Right hindlimb (tissue), 1 donor: ENCODE results near the gene FIGNL2.
"Not testable (repeated sequence)": the region's sequence is repeated elsewhere in the genome, so short reads cannot be mapped to it uniquely, and the experiment has no call there.

Source experiments
- DNase-seq: peaks from one replicate; pipeline ENCODE4 v3.0.0-alpha.2; 2018

The FIGNL2 gene

DNA sequence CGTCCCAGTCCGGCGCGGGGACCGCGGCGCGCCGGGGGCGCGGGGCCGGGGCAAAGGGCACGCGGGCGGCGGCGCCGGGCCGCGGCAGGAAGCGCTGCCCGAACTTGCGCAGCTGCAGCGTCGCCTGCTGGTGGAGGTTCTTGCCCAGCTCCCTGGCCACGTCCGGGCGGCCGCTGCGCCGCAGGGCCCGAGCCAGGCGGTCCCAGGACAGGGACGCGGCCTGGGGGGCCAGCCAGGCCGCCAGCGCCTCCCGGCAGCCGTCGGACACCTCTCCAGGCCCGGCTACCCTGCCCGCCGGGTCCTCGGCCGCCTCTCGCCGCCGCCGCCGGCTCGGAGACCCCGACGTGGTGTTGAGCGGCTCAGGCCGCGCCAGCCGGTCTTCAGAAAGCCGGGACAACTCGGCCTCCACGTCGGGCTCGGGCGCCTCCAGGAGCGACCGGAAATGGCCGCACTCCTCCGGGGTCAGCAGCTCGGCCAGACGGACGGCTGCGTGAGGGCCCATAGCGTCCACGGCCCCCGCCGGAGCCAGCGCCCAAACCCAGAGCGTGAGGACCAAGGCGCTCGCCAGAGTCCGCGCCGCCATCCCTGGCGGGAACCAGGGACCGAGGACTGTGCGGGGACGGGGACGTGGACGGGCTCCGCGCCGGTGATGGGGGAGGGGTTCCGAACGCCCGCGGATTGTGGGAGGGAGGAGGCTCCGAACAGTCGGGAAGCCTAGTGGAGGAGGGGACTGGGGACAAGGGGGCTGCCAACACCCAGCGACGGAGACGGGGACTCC, 34.0 kb downstream of the FIGNL2 start:
- DNase-seq: peak; percentile 83

- DNase-seq: no peak
These were observed 34.6 kb downstream of the FIGNL2 start for GRCh38 chr12:51813931-51814310.

DNA sequence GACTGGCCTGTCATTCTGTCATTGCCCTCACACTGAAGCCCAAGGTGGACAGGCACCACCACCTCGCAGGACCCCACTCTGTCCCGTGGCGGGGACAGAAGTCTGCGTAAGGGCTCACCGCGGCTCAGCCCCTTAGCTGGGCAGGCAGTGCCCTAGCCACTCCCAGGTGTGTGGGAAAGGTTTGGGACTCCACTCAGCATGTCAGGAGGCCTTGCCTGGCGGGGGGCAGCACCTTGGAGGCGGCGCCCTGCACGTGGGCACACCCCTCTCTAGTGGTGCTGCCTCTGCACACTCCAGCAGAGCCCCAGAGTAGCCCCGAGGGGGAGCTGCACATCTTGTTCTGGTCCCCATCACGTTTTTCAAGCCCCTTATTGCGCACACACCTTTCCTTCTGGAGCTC, 35.6 kb downstream of the FIGNL2 start:
- no peak for DNase-seq

GRCh38 chr12:51811203-51812202, 37.0 kb downstream of the FIGNL2 start:
- no peak for DNase-seq

DNA sequence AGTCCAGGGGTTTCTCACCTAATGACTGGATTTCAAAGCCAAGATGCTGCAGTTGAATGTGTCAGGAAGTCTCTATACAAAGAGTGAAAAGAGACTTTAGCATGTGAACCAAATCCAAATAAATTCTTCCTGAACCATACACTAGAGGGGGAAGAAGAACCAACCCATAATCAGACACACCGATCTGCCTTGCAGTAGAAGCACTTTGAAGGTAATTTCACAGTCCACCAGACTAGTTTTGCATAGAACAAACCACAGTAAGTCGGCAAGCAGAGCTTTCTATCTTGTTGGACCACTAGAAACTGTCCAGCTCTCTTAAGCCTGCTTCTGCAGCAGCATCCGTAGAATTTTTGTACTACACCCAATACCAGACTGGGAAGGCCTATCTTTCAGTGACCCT, 39.3 kb downstream of the FIGNL2 start:
- DNase-seq: no peak

DNA sequence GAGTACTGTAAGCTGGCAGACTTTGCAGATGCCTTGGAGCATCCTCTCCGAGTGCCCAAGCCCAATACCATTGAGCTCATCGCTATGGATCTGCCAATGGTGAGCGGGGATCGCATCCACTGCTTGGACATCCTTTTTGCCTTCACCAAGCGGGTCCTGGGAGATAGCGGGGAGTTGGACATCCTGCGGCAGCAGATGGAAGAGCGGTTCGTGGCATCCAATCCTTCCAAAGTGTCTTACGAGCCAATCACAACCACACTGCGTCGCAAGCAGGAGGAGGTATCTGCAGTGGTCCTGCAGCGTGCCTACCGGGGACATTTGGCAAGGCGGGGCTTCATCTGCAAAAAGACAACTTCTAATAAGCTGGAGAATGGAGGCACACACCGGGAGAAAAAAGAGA, 41.6 kb downstream of the FIGNL2 start:
- DNase-seq: no peak

DNA sequence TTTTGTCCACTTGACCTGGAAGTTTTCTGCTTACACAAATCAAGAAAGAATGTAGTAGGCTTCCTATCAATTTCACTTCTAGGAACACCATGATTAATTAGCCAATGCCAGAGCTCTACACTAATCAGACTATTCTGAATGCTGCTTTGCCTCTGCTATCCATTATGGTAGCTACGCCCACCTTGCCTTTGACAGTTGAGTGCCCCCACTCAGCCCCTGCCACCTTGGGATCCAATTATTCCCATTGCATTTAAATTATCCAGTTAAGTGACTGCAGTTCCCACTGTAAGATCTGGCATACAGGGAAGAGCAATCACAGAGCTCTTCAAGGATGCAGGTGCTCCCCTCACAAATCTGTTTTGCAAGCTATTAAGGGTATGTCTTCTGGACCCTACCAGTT, 47.5 kb downstream of the FIGNL2 start:
- no peak for DNase-seq

DNA sequence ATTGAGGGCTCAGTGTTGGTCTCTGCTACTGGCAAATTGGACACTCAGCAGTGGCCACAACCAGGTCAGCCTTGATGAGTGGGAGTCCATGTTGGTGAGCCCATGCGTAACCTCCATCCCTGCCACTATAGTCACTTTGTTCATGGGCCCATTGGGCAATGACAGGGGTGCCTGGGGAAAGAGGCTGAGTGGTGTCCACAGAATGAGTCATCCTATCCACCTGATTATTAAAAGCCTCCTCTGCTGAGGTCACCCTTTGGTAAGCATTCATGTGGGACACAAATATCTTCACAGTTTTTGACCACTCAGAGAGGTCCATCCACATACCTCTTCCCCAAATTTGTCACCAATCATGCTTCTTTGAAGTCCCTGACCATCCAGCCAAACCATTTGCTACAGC, 50.0 kb downstream of the FIGNL2 start:
- no peak for DNase-seq

DNA sequence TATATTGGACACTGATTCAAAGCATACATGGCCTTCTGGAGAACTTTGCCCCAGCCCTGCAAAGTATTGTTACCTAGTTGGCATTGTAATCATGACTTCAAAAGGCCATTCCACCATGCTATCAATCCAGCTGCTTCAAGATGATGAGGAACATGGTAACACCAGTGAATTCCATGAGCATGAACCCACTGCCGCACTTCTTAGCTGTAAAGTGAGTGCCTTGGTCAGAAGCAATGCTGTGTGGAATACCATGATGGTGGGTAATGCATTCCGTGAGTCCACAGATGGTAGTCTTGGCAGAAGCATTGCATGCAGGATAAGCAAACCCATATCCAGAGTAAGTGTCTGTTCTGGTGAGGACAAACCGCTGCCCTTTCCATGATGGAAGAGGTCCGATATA, 50.5 kb downstream of the FIGNL2 start:
- not testable (repeated sequence) for DNase-seq

DNA sequence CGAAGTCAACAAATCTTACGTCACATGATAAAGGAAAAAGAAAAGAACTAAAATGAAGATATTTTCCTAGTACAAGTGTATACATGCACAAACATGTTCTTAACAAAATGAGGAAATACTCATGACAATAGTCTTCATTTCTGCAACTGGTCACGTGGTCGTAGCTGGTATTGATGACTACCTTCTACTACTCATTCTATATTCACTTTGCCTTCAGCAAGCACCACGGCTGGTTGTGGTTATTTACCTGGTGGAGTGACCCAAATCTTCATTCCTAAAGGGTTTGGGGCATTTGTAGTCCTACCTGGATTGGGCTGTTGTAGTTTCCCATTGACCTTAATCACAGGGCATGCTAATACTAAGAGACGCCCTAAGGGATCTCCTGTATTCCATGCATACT, 51.2 kb downstream of the FIGNL2 start:
- no peak for DNase-seq

GRCh38 chr12:51793201-51793600, 55.3 kb downstream of the FIGNL2 start:
- DNase-seq: no peak

- DNase-seq: no peak
These were observed 56.1 kb downstream of the FIGNL2 start for GRCh38 chr12:51792417-51792816.

GRCh38 chr12:51788876-51789275, 59.6 kb downstream of the FIGNL2 start:
- DNase-seq: no peak

GRCh38 chr12:51785906-51786305, 62.6 kb downstream of the FIGNL2 start:
- DNase-seq: no peak

DNA sequence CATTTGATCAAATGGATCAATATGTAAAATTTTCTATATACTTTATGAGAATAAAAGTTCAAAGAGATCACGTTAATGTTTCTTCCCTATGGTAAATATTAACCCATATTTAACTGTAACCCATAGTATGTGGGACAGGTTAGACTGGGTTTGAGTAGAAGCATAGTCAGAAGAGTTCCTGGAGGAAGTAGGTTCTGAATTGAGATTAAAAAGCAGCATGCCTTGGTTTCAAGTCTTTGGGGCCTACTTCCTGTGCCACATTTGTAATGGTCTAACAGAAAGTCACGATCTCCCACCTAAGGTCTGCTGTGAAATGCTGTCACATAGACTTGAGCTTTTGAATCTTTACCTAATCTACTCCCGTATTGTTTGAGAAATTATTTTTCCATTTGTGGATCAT, 63.8 kb downstream of the FIGNL2 start:
- DNase-seq: no peak

GRCh38 chr12:51779876-51780275, 68.6 kb downstream of the FIGNL2 start:
- no peak for DNase-seq

DNA sequence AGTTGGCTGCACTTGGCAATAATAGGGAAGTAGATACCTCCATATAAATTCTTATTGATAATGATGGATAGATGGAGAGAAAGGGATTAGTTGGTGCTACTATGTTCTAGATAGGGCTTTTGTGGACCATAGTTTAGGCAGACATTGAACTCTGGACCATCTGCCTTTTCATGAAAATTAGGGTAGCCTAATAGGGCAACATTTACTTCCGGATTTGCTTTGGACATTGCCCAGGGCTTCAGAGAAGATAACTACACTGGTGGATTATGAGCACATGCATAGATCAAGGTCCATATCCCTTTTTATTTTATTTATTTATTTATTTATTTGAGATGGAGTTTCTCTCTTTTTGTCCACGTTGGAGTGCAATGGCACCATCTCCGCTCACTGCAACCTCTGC, 70.5 kb downstream of the FIGNL2 start:
- DNase-seq: no peak

GRCh38 chr12:51777457-51777856, 71.1 kb downstream of the FIGNL2 start:
- no peak for DNase-seq

DNA sequence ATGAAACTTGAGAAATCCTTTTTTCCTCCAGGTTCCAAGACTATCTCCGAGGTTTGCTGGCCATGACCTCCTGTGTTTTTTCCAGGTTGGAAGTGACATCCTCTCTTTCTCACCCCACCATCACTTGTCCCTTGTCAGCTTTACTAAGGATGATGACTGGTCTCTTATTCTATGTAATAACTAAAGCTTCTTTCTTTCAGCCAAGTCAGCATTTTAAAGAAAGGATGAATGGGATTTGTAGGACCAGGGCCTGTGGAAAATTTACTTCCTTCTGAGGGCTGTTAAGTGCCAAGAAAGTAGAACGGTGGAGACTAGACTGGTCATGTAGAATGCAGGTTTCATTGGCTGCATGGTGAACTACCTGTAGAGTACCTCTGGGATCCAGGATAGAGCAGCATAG, 73.6 kb downstream of the FIGNL2 start:
- DNase-seq: no peak

GRCh38 chr12:51773145-51773869, 75.2 kb downstream of the FIGNL2 start:
- DNase-seq: no peak

- no peak for DNase-seq
These were observed 77.5 kb downstream of the FIGNL2 start for GRCh38 chr12:51771008-51771407.
